Measurements from ENCODE around the gene DOK6. TPM values are rescaled to one million over a fixed set of nuclear protein-coding genes. Genes with fewer than 3 reads are reported as not detected.

Gene DOK6
- total RNA-seq, 6 donors from 2014 or later, result 0.89 to 6.1 (median 1.9) TPM

DNA sequence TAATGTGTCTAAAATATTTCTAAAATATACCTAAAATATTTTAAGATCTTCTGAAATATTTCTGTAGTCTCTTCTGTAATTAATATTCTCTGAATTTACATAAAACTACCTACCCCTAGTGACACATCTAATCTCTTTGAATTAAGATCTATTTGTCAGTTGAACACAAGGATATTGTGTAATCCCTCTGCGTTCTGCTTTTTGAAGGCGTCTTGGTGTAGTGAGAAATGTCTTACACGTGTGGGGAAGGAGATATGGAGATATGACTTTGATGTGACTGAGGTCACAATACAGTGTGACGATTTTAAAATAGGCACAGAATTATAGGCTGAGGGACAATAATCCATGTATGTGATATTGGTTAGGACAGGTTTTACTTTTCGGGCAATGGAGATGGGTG is 79.8 kb downstream of the DOK6 start:
- Histone ChIP-seq H3K36me3 (no peaks in the 10 kb centered on the region), H3K27me3 (no peaks in the 10 kb centered on the region), H3K9me3 (no peaks in the 10 kb centered on the region), H3K4me3 (no peak overlapping the region), H3K4me1 (no peaks in the 10 kb centered on the region), H3K27ac (no peak overlapping the region)
- DNase-seq, result no peak
- ATAC-seq (ENCODE audit: low FRiP score in 2 of 2), result no peak
- TF ChIP-seq, protein P1, sequence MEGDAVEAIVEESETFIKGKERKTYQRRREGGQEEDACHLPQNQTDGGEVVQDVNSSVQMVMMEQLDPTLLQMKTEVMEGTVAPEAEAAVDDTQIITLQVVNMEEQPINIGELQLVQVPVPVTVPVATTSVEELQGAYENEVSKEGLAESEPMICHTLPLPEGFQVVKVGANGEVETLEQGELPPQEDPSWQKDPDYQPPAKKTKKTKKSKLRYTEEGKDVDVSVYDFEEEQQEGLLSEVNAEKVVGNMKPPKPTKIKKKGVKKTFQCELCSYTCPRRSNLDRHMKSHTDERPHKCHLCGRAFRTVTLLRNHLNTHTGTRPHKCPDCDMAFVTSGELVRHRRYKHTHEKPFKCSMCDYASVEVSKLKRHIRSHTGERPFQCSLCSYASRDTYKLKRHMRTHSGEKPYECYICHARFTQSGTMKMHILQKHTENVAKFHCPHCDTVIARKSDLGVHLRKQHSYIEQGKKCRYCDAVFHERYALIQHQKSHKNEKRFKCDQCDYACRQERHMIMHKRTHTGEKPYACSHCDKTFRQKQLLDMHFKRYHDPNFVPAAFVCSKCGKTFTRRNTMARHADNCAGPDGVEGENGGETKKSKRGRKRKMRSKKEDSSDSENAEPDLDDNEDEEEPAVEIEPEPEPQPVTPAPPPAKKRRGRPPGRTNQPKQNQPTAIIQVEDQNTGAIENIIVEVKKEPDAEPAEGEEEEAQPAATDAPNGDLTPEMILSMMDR (IDR thresholded peaks at IDR 0.05), result no peak
- TF ChIP-seq POLR2A (IDR thresholded peaks at IDR 0.05) (no peak), EP300 (IDR thresholded peaks at IDR 0.05) (no peak), POLR2AphosphoS5 (IDR thresholded peaks at IDR 0.05) (no peak)
- 67 to 85% methylated on average over 5 of the region's 5 CpGs for WGBS, 2 donors

DNA sequence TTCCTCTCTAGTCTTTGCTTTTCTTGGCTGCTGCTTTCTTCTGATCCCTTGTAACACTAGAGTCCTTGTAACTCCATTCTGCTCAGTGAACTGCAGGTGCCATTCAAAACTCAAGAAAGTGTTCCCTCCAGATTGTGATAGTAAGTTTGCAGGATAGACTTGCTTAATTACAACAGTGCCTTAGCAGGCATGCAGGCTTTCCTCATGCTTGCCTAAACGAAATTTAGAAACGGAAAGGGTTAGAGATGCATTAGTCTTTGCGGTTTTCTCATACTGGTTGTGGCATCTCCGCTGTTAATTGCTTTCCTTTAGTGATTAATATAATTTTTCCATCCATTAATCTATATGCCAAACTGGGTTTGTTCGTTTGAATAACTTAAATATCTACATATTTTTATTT is 82.9 kb downstream of the DOK6 start:
- no peaks in the 10 kb centered on the region for H3K4me1 ChIP-seq
- no peak for ATAC-seq (ENCODE audit: low FRiP score in 2 of 2)

DNA sequence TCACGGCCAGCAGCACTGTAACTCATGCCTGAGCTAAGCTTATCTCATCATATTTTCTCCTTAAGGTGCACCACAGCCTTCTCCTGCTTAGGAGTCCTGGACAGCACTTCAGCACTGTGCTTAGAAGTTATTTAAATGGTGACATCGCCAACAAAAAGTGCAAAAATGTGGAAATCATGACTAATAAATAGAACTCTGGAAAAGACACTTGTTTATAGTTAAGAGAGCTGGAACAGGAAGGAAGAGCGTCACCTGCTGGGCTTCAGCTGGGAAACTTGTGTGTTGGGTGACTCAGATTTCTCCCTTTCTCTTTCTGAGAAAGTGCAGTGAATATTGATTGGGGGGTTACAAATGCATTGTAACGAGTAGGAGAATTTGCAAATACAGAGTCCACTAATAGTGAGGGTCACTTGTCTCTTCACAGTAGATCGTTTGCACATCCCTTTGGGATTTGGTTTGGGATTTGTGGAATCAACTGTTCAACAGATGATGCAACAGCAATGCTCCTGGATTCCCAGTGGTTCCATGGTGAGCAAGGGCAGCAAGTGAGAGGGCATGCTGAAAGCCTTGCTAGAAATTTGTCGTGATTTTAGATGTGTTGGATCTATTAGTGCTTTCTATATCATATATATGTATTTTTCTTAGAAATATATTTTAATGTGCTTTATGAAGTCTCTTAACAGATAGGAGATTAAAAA is 84.2 kb downstream of the DOK6 start:
- ATAC-seq (ENCODE audit: low FRiP score in 2 of 2), result no peak
- Histone ChIP-seq H3K4me1 (no peaks in the 10 kb centered on the region), H3K9me3 (peaks cover 0 to 4% (median 0%) of the 10 kb centered on the region in 4 donors), H3K36me3 (no peaks in the 10 kb centered on the region), H3K27ac (no peak overlapping the region), H3K27me3 (no peaks in the 10 kb centered on the region), H3K4me3 (no peak overlapping the region)
- DNase-seq, result no peak
- TF ChIP-seq, protein P1 (IDR thresholded peaks at IDR 0.05), result no peak
- TF ChIP-seq EP300 (IDR thresholded peaks at IDR 0.05) (no peak), POLR2AphosphoS5 (IDR thresholded peaks at IDR 0.05) (no peak), POLR2A (IDR thresholded peaks at IDR 0.05) (no peak)
- 63 to 75% methylated on average over 6 of the region's 6 CpGs for WGBS, 2 donors

More for the DNA sequence above, 82.9 kb downstream of the DOK6 start:
- Histone ChIP-seq H3K27ac (no peak overlapping the region), H3K27me3 (no peaks in the 10 kb centered on the region), H3K36me3 (no peaks in the 10 kb centered on the region), H3K9me3 (peaks cover 0 to 4% (median 0%) of the 10 kb centered on the region in 4 donors), H3K4me3 (no peak overlapping the region)
- DNase-seq, result no peak
- no peak for TF ChIP-seq POLR2AphosphoS5 (IDR thresholded peaks at IDR 0.05)
- TF ChIP-seq EP300 (IDR thresholded peaks at IDR 0.05), result no peak
- no peak for TF ChIP-seq POLR2A (IDR thresholded peaks at IDR 0.05)
- TF ChIP-seq, protein P1 (IDR thresholded peaks at IDR 0.05), result no peak
- 84 to 91% methylated on average over 5 of the region's 5 CpGs for WGBS, 2 donors

DNA sequence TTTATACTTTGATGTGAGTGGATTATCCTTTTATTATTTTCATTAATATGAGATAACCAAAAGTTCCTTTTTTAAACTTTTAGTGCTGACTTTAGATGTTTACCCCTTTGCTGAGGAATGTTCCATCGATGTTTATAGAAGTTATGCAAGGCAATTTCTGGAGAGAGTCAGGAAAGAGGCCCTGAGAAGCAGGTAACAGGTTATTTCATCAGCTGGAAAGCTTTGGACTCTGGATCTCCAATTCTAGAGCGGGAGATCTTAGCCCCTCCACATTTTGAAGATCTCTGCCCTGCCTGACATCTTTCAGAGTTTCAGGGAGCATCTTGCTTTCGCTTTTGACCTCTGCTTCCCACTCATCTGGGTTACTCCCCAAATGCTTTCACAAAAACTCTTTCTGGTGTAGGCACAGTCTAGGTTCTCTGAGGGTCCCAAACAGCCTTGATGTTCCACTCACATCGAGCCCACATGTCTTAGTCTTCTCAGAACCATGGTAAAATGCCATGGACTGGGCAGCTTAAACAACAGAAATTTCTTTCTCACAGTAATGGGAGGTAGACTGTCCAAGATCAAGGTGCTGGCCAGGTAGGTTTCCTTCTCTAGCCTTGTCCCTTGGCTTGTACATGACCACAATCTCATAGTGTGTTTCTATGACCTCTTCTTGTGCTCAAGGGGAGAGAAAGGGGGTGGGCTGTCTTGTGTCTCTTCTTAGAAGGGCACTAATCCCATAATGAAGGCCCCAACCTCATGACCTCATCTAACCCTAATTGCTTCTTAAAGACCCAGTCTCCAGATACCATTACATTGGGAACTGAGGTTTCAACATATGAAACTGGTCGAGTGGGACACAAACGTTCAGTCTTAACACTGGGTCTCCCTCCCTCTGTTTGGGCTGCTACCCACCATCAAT is 87.1 kb downstream of the DOK6 start:
- no peak for TF ChIP-seq EP300 (IDR thresholded peaks at IDR 0.05)
- no peak for TF ChIP-seq POLR2AphosphoS5 (IDR thresholded peaks at IDR 0.05)
- no peak for TF ChIP-seq POLR2A (IDR thresholded peaks at IDR 0.05)
- TF ChIP-seq, protein P1 (IDR thresholded peaks at IDR 0.05), result no peak
- Histone ChIP-seq H3K4me1 (peaks cover 0 to 6% (median 2%) of the 10 kb centered on the region in 4 donors), H3K4me3 (no peak overlapping the region), H3K36me3 (no peaks in the 10 kb centered on the region), H3K27me3 (no peaks in the 10 kb centered on the region), H3K27ac (no peak overlapping the region), H3K9me3 (peaks cover 0 to 4% (median 0%) of the 10 kb centered on the region in 4 donors)
- ATAC-seq (ENCODE audit: low FRiP score in 2 of 2) (no peak), DNase-seq (no peak)
- 75 to 83% methylated on average over 6 of the region's 6 CpGs for WGBS, 2 donors
